Measurements from ENCODE around the gene MCU.

- TF ChIP-seq CTCF (conservative IDR thresholded peaks at IDR 0.05; ENCODE audit: low read length) (no peak), EZH2phosphoT487 (IDR thresholded peaks at IDR 0.05; ENCODE audit: borderline replicate concordance, low read depth, low read length) (no peak)
These were observed 140.8 kb downstream of the MCU start for GRCh38 chr10:72832701-72833100.
